ENCODE measurements around the gene SORD.
"Not testable (repeated sequence)": the region's sequence is repeated elsewhere in the genome, so short reads cannot be mapped to it uniquely, and the experiment has no call there.

Gene SORD

GRCh38 chr15:45062301-45062700 is 39.3 kb downstream of the SORD start:
- DNase-seq; H3K27me3 Mint-ChIP-seq; H3K4me1 Mint-ChIP-seq; H3K9me3 Mint-ChIP-seq; ATAC-seq (replicated peaks); H3K27ac Mint-ChIP-seq; H3K4me3 Mint-ChIP-seq: not testable (repeated sequence)
- peaks cover 24 to 48% of the 10 kb centered on the region in 2 donors for H3K36me3 Mint-ChIP-seq

GRCh38 chr15:45064386-45064785 is 41.4 kb downstream of the SORD start:
- no peaks in the 10 kb centered on the region for H3K9me3 Mint-ChIP-seq
- no peak overlapping the region for H3K4me3 Mint-ChIP-seq
- H3K4me1 Mint-ChIP-seq, result peaks cover 9% of the 10 kb centered on the region in 2 donors
- DNase-seq (no peak), ATAC-seq (replicated peaks) (no peak)
- H3K36me3 Mint-ChIP-seq, result peaks cover 18 to 46% of the 10 kb centered on the region in 2 donors
- no peaks in the 10 kb centered on the region for H3K27me3 Mint-ChIP-seq
- H3K27ac Mint-ChIP-seq, result no peak overlapping the region

GRCh38 chr15:45069942-45070360 is 47.0 kb downstream of the SORD start:
- H3K9me3 Mint-ChIP-seq; H3K27me3 Mint-ChIP-seq; H3K27ac Mint-ChIP-seq; ATAC-seq (replicated peaks); DNase-seq; H3K4me3 Mint-ChIP-seq; H3K4me1 Mint-ChIP-seq: not testable (repeated sequence)
- H3K36me3 Mint-ChIP-seq, result peaks cover 15 to 26% of the 10 kb centered on the region in 2 donors

- H3K4me1 Mint-ChIP-seq; DNase-seq; H3K27me3 Mint-ChIP-seq; H3K4me3 Mint-ChIP-seq; ATAC-seq (replicated peaks); H3K9me3 Mint-ChIP-seq; H3K27ac Mint-ChIP-seq: not testable (repeated sequence)
- H3K36me3 Mint-ChIP-seq, result peaks cover 6 to 11% of the 10 kb centered on the region in 2 donors
These were observed 50.6 kb downstream of the SORD start for GRCh38 chr15:45073602-45074001.

- DNase-seq; H3K27ac Mint-ChIP-seq; H3K4me1 Mint-ChIP-seq; H3K4me3 Mint-ChIP-seq; ATAC-seq (replicated peaks); H3K27me3 Mint-ChIP-seq; H3K9me3 Mint-ChIP-seq; H3K36me3 Mint-ChIP-seq: not testable (repeated sequence)
These were observed 52.7 kb downstream of the SORD start for GRCh38 chr15:45075440-45076320.

GRCh38 chr15:45077391-45077790 is 54.4 kb downstream of the SORD start:
- DNase-seq; H3K9me3 Mint-ChIP-seq; ATAC-seq (replicated peaks); H3K27ac Mint-ChIP-seq; H3K36me3 Mint-ChIP-seq; H3K27me3 Mint-ChIP-seq; H3K4me1 Mint-ChIP-seq; H3K4me3 Mint-ChIP-seq: not testable (repeated sequence)

- not testable (repeated sequence) for H3K4me1 Mint-ChIP-seq; ATAC-seq (replicated peaks); H3K36me3 Mint-ChIP-seq; H3K4me3 Mint-ChIP-seq; DNase-seq; H3K27ac Mint-ChIP-seq; H3K9me3 Mint-ChIP-seq
- peaks cover 0 to 13% of the 10 kb centered on the region in 2 donors for H3K27me3 Mint-ChIP-seq
These were observed 56.2 kb downstream of the SORD start for GRCh38 chr15:45079201-45079600.

GRCh38 chr15:45079628-45080246 is 56.7 kb downstream of the SORD start:
- not testable (repeated sequence) for H3K4me3 Mint-ChIP-seq; DNase-seq; ATAC-seq (replicated peaks); H3K36me3 Mint-ChIP-seq; H3K9me3 Mint-ChIP-seq; H3K4me1 Mint-ChIP-seq; H3K27ac Mint-ChIP-seq
- H3K27me3 Mint-ChIP-seq, result peaks cover 0 to 17% of the 10 kb centered on the region in 2 donors

GRCh38 chr15:45080593-45080992 is 57.6 kb downstream of the SORD start:
- H3K4me1 Mint-ChIP-seq; H3K36me3 Mint-ChIP-seq; H3K9me3 Mint-ChIP-seq; H3K4me3 Mint-ChIP-seq; ATAC-seq (replicated peaks); DNase-seq; H3K27ac Mint-ChIP-seq: not testable (repeated sequence)
- peaks cover 0 to 17% of the 10 kb centered on the region in 2 donors for H3K27me3 Mint-ChIP-seq

- not testable (repeated sequence) for H3K9me3 Mint-ChIP-seq; DNase-seq; ATAC-seq (replicated peaks); H3K4me3 Mint-ChIP-seq; H3K36me3 Mint-ChIP-seq; H3K4me1 Mint-ChIP-seq; H3K27ac Mint-ChIP-seq
- H3K27me3 Mint-ChIP-seq, result peaks cover 6 to 23% of the 10 kb centered on the region in 2 donors
These were observed 59.4 kb downstream of the SORD start for GRCh38 chr15:45082412-45082811.

GRCh38 chr15:45083223-45083622 is 60.2 kb downstream of the SORD start:
- H3K36me3 Mint-ChIP-seq, result no peaks in the 10 kb centered on the region
- no peak overlapping the region for H3K27ac Mint-ChIP-seq
- H3K9me3 Mint-ChIP-seq, result no peaks in the 10 kb centered on the region
- H3K4me1 Mint-ChIP-seq, result no peaks in the 10 kb centered on the region
- no peak overlapping the region for H3K4me3 Mint-ChIP-seq
- peaks cover 6 to 24% of the 10 kb centered on the region in 2 donors for H3K27me3 Mint-ChIP-seq
- no peak for ATAC-seq (replicated peaks)
- DNase-seq, result no peak

- Mint-ChIP-seq H3K27me3 (peaks cover 6 to 29% of the 10 kb centered on the region in 2 donors), H3K4me3 (no peak overlapping the region), H3K36me3 (no peaks in the 10 kb centered on the region), H3K4me1 (no peaks in the 10 kb centered on the region), H3K9me3 (no peaks in the 10 kb centered on the region), H3K27ac (no peak overlapping the region)
- no peak for ATAC-seq (replicated peaks)
- DNase-seq, result no peak
These were observed 61.2 kb downstream of the SORD start for GRCh38 chr15:45084163-45084562.

GRCh38 chr15:45087513-45087912 is 64.5 kb downstream of the SORD start:
- Mint-ChIP-seq H3K27me3 (peaks cover 25 to 45% of the 10 kb centered on the region in 2 donors), H3K27ac (no peak overlapping the region), H3K4me3 (no peak overlapping the region), H3K4me1 (peaks cover 0 to 3% of the 10 kb centered on the region in 2 donors), H3K9me3 (no peaks in the 10 kb centered on the region), H3K36me3 (no peaks in the 10 kb centered on the region)
- DNase-seq (no peak), ATAC-seq (replicated peaks) (peak in 1 of 2 donors; percentile 51)

- Mint-ChIP-seq H3K36me3 (no peaks in the 10 kb centered on the region), H3K4me3 (no peak overlapping the region), H3K9me3 (peaks cover 0 to 3% of the 10 kb centered on the region in 2 donors), H3K27ac (no peak overlapping the region), H3K4me1 (peaks cover 0 to 3% of the 10 kb centered on the region in 2 donors), H3K27me3 (peaks cover 25 to 44% of the 10 kb centered on the region in 2 donors)
- ATAC-seq (replicated peaks) (no peak), DNase-seq (no peak)
These were observed 66.1 kb downstream of the SORD start for GRCh38 chr15:45088801-45089711.
